A673 (cell line): ENCODE measurements around the gene SLCO2A1. TPM values are rescaled to one million over a fixed set of nuclear protein-coding genes. Genes with fewer than 3 reads are reported as not detected.
A peak's percentile ranks its signal among the peaks of the same experiment; 100 is the strongest.

Source experiments
- BruUV-seq: library from RNA; stranded (reverse); fragments of 400-500 nt; replicated peaks from 2 replicates; lab custom pipeline; 2021; lab: Mats Ljungman, UMichigan
- CTCF ChIA-PET: fragments of 300-600 bp; sonication (Branson Sonifier 250); formaldehyde crosslinking; loops from one replicate; lab custom pipeline; 2022; ENCODE audit warnings: antibody characterized with exemption; lab: Charles Lee
- POLR2A ChIA-PET: fragments of 300-600 bp; sonication (Branson Sonifier 250); formaldehyde crosslinking; loops from one replicate; lab custom pipeline; 2022; ENCODE audit warnings: antibody characterized with exemption; ENCODE audit not compliant: low non-redundant PET; lab: Charles Lee
- DNase-seq: peaks from one replicate; pipeline ENCODE4 v3.0.0-alpha.2; 2015; ENCODE audit warnings: low spot score
- H3K27ac ChIP-seq: fragments of 200-600 bp; sonication (generic); 2 replicates; pipeline ENCODE4 v1.5.1; 2016; ENCODE audit warnings: mixed run types, low read depth, mild to moderate bottlenecking, mixed read lengths, antibody characterized with exemption, low read length; ENCODE audit not compliant: poor library complexity, severe bottlenecking
- H3K27me3 ChIP-seq: fragments of 200-600 bp; sonication (generic); replicated peaks from 2 replicates; pipeline ENCODE4 v1.6.1; 2017; ENCODE audit warnings: mixed run types, low read depth, mild to moderate bottlenecking, mixed read lengths, antibody characterized with exemption, low read length; ENCODE audit not compliant: insufficient read depth, poor library complexity
- H3K36me3 ChIP-seq: fragments of 200-600 bp; sonication (generic); 2 replicates; pipeline ENCODE4 v1.6.1; 2016; ENCODE audit warnings: mixed run types, mild to moderate bottlenecking, mixed read lengths, antibody characterized with exemption, low read length; ENCODE audit not compliant: insufficient read depth, poor library complexity, severe bottlenecking
- H3K4me1 ChIP-seq: fragments of 200-600 bp; sonication (generic); 2 replicates; pipeline ENCODE4 v1.6.1; 2017; ENCODE audit warnings: mixed run types, mild to moderate bottlenecking, mixed read lengths, antibody characterized with exemption, low read length; ENCODE audit not compliant: insufficient read depth, poor library complexity, severe bottlenecking
- H3K4me3 ChIP-seq: fragments of 200-600 bp; sonication (generic); 2 replicates; pipeline ENCODE4 v1.5.1; 2016; ENCODE audit warnings: low read depth, mixed run types, mild to moderate bottlenecking, mixed read lengths, low read length; ENCODE audit not compliant: poor library complexity, severe bottlenecking
- H3K9me3 ChIP-seq: fragments of 200-600 bp; sonication (generic); 2 replicates; pipeline ENCODE4 v1.6.1; 2016; ENCODE audit warnings: mixed run types, low read depth, mild to moderate bottlenecking, mixed read lengths, antibody characterized with exemption, low read length; ENCODE audit not compliant: poor library complexity, severe bottlenecking
- EZH2 ChIP-seq: fragments of 200-600 bp; sonication (generic); IDR thresholded peaks from 2 replicates; pipeline ENCODE4 v1.6.1; 2017; ENCODE audit warnings: borderline replicate concordance, low read depth, mild to moderate bottlenecking, mixed read lengths, antibody characterized with exemption, low read length; ENCODE audit not compliant: poor library complexity, severe bottlenecking
- intact Hi-C: fragments of 100-400 bp; cut with micrococcal nuclease; formaldehyde crosslinking; loops from one replicate; pipeline ENCODE4 v1.10.0; 2022; ENCODE audit not compliant: unreplicated experiment
- total RNA-seq: library from RNA; stranded (reverse); gene quantifications from 2 replicates; pipeline ENCODE4 v1.2.3, GENCODE V29; 2021
- TF ChIP-seq, protein P1 (sequence below): fragments of 300-800, 200-600 bp; sonication (generic); conservative IDR thresholded peaks from 2 replicates; pipeline ENCODE4 v1.5.1; 2017; ENCODE audit warnings: low read depth, mild to moderate bottlenecking, antibody characterized with exemption, low read length, moderate library complexity, mixed read lengths

SLCO2A1 gene
- total RNA-seq, 1 experiment from 2014 or later = not detected

DNA sequence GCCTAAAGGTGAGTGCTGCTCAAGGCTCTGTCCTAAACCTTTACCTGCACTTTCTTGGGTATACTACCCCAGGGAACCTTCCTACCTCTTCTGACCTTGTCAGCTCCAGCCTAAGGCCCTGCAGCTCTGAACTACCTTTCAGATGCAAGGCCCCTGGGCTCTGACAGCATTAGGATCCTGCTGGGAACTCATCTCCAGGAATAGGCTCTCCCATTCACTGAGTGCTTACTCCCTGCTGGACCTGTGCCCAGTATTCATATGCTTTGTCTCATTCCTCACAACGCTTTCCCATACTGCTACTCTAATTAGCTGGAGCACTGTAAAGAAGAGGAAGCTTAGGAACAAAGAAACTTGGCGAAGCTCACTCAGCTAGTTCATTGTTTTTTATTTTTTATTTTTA lies 80.3 kb downstream of the SLCO2A1 start:
- no peak for TF ChIP-seq EZH2
- TF ChIP-seq, protein P1, sequence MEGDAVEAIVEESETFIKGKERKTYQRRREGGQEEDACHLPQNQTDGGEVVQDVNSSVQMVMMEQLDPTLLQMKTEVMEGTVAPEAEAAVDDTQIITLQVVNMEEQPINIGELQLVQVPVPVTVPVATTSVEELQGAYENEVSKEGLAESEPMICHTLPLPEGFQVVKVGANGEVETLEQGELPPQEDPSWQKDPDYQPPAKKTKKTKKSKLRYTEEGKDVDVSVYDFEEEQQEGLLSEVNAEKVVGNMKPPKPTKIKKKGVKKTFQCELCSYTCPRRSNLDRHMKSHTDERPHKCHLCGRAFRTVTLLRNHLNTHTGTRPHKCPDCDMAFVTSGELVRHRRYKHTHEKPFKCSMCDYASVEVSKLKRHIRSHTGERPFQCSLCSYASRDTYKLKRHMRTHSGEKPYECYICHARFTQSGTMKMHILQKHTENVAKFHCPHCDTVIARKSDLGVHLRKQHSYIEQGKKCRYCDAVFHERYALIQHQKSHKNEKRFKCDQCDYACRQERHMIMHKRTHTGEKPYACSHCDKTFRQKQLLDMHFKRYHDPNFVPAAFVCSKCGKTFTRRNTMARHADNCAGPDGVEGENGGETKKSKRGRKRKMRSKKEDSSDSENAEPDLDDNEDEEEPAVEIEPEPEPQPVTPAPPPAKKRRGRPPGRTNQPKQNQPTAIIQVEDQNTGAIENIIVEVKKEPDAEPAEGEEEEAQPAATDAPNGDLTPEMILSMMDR = no peak
- Histone ChIP-seq H3K27me3 (no peaks in the 10 kb centered on the region), H3K4me3 (no peak overlapping the region), H3K4me1 (no peaks in the 10 kb centered on the region), H3K36me3 (no peaks in the 10 kb centered on the region), H3K9me3 (no peaks in the 10 kb centered on the region), H3K27ac (no peak overlapping the region)
- BruUV-seq = no TSS peak
- intact Hi-C loops = no loop called here
- ChIA-PET POLR2A (no interaction called here), CTCF (interaction anchor here (0.8 kb wide), 1 partner anchor 264 kb away, joined by 3 read pairs; no protein-coding TSS in a partner anchor)
- peak; percentile 66 for DNase-seq

DNA sequence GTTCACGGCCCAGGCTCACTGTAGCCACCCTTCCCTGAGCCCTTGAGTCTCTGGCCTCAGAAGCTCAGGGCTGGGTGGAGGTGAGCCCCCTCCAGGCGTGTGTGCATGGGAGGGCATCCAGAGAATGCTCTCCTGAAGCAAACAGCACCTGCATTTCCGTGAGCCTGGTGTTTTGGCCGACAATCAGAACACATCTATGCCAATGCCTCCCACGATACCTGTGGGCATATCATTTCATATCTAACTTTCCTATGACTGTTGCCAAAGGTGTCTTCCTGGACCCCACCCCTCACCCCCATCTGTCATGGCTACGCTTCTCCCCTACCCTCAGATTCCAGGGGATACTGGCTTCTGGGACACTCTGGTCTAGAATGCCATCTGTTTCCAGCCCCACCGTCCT lies 80.7 kb downstream of the SLCO2A1 start:
- TF ChIP-seq, protein P1 = no peak
- TF ChIP-seq EZH2 = no peak
- Histone ChIP-seq H3K27me3 (no peaks in the 10 kb centered on the region), H3K4me3 (no peak overlapping the region), H3K27ac (no peak overlapping the region), H3K36me3 (no peaks in the 10 kb centered on the region), H3K9me3 (no peaks in the 10 kb centered on the region), H3K4me1 (no peaks in the 10 kb centered on the region)
- intact Hi-C loops = no loop called here
- POLR2A ChIA-PET = no interaction called here
- CTCF ChIA-PET = no interaction called here
- BruUV-seq = no TSS peak
- no peak for DNase-seq

DNA sequence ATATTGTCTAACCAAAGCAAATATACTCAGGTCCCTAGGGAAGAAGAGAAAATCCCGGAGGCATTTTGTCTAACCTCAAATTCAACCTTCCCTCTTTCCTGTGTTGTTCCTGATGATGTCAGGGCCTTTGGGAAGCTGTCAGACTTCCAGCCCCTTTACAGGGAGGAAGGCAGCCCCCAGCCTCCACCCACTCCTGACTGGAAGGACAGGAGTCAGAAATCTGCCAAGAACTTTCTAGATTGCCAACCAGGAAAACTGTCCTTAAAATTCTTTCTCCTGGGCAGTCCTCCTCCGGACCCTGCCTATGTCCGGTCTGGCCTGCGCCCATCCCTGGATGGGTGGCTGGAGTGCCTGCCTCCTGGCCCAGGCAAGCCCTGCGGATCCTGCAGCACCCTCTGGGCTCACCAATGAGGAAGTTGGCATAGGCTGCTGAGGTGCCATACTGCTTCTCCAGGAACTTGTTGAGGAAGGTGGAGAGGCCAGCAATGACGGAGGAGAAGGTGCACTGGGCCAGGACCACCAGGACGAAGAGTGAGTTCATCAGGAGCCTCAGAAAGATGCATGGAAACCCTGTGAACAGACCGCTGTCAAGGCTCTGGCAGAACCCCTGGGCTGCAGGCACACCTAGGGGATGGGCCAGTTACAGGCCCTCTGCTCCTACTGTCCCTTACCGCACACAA lies 81.5 kb downstream of the SLCO2A1 start:
- BruUV-seq = no TSS peak
- intact Hi-C loops = no loop called here
- no peak for TF ChIP-seq EZH2
- TF ChIP-seq, protein P1 = no peak
- Histone ChIP-seq H3K27me3 (no peaks in the 10 kb centered on the region), H3K36me3 (no peaks in the 10 kb centered on the region), H3K4me3 (no peak overlapping the region), H3K27ac (no peak overlapping the region), H3K4me1 (no peaks in the 10 kb centered on the region), H3K9me3 (no peaks in the 10 kb centered on the region)
- CTCF ChIA-PET = no interaction called here
- POLR2A ChIA-PET = no interaction called here
- no peak for DNase-seq
